Adrenal gland (tissue), 5 donors: ENCODE results near the gene GPRIN2.

ENCODE experiments used
- POLR2A ChIP-seq, 2 donors: fragments of 450-650 bp; IDR thresholded peaks; one replicate each; pipeline ENCODE4 v1.6.1; 2017; ENCODE audit warnings: antibody characterized with exemption in 2 of 2, mild to moderate bottlenecking in 2 of 2, moderate library complexity in 1 of 2
- TF ChIP-seq, protein P1 (sequence below), 6 experiments: fragments of 450-650 bp in 4 of 6; fragments of 200-600 bp in 2 of 6; sonication (generic) in 1 of 6; IDR thresholded peaks; 1 replicate in 5 of 6; 2 replicates in 1 of 6; pipeline versions ENCODE4 v1.5.1 to v1.8.0; 2016 to 2021; ENCODE audit warnings: antibody characterized with exemption in 6 of 6, mild to moderate bottlenecking in 2 of 6, moderate library complexity in 1 of 6
- donor health status: DM: no; HTN: no; CAD: no.

DNA sequence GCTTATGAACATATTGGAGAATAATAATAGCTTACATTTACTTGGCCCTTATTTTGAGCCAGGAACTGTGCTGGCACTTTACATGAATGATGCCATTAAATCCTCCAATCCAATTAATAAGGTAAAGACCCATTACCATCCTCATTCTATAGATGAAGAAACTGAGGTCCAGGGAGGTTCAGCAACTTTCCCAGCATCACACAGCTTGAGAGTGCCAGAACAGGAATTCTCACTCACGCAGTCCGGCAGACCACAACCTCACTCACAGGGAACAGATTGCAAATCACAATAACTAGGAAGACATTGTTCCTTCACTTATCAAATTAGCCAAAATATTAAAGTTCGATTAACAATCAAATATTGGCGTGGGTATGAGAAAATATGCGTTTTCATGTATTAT is 18.3 kb downstream of the GPRIN2 start:
- TF ChIP-seq, protein P1, sequence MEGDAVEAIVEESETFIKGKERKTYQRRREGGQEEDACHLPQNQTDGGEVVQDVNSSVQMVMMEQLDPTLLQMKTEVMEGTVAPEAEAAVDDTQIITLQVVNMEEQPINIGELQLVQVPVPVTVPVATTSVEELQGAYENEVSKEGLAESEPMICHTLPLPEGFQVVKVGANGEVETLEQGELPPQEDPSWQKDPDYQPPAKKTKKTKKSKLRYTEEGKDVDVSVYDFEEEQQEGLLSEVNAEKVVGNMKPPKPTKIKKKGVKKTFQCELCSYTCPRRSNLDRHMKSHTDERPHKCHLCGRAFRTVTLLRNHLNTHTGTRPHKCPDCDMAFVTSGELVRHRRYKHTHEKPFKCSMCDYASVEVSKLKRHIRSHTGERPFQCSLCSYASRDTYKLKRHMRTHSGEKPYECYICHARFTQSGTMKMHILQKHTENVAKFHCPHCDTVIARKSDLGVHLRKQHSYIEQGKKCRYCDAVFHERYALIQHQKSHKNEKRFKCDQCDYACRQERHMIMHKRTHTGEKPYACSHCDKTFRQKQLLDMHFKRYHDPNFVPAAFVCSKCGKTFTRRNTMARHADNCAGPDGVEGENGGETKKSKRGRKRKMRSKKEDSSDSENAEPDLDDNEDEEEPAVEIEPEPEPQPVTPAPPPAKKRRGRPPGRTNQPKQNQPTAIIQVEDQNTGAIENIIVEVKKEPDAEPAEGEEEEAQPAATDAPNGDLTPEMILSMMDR (IDR thresholded peaks at IDR 0.05) = no peak
- no peak for TF ChIP-seq POLR2A (IDR thresholded peaks at IDR 0.05)
